HCT116 (cell line): Measurements from ENCODE around the gene UBE2L5. TPM values are rescaled to one million over a fixed set of nuclear protein-coding genes. Genes with fewer than 3 reads are reported as not detected.

Experiments
- ATAC-seq: fragments of 200-7000 bp; cut with Tn5 transposase; 2 replicates; pipeline ENCODE4 v1.9.1; 2020; ENCODE audit warnings: mild to moderate bottlenecking, moderate library complexity
- BruUV-seq: library from RNA; stranded (reverse); fragments of 400-500 nt; replicated peaks from 2 replicates; lab custom pipeline; 2021; lab: Mats Ljungman, UMichigan
- CTCF ChIA-PET: fragments of 300-600 bp; sonication (Branson Sonifier 250); formaldehyde crosslinking; loops from one replicate; lab custom pipeline; 2021; ENCODE audit warnings: antibody characterized with exemption; lab: Charles Lee
- POLR2A ChIA-PET: fragments of 300-600, 350-600 bp; sonication (Branson Sonifier 250); formaldehyde crosslinking; loops from one replicate; lab custom pipeline; 2021; ENCODE audit warnings: antibody characterized with exemption; lab: Charles Lee
- RAD21 ChIA-PET, 2 experiments: fragments of 300-600 bp; sonication (Branson Sonifier 250); formaldehyde crosslinking; loops; one replicate each; lab custom pipeline; 2023; ENCODE audit warnings: low total read pairs in 2 of 2; ENCODE audit not compliant: uncharacterized antibody in 2 of 2, unreplicated experiment in 2 of 2, low non-redundant PET in 1 of 2; lab: Charles Lee
- DNase-seq: peaks from one replicate; pipeline ENCODE4 v3.0.0-alpha.2; 2010; ENCODE audit warnings: low read depth, low spot score
- H2AFZ ChIP-seq: fragments of 200-600 bp; shearing (Covaris generic), sonication (generic); 2 replicates; pipeline ENCODE4 v1.6.1; 2017; ENCODE audit warnings: low read depth, mixed run types, mixed read lengths, antibody characterized with exemption, low read length; ENCODE audit not compliant: poor library complexity, severe bottlenecking
- H3K27ac ChIP-seq: 2 replicates; pipeline ENCODE4 v1.5.1; 2012; ENCODE audit warnings: low read depth, low read length
- H3K27me3 ChIP-seq: fragments of 200-600 bp; sonication (generic); 2 replicates; pipeline ENCODE4 v1.6.1; 2016; ENCODE audit warnings: mixed run types, low read length, mixed read lengths; ENCODE audit not compliant: insufficient read depth
- H3K36me3 ChIP-seq, 2 experiments: fragments of 200-500 bp in 1 of 2; fragments of 200-600 bp in 1 of 2; sonication (Bioruptor generic) in 1 of 2; sonication (generic) in 1 of 2; 2 replicates each; pipeline versions ENCODE4 v1.5.1 to v1.6.1; 2014 to 2016; ENCODE audit warnings: low read length in 2 of 2, inconsistent platforms in 1 of 2, mixed read lengths in 1 of 2, mixed run types in 1 of 2; ENCODE audit not compliant: insufficient read depth in 2 of 2, control insufficient read depth in 1 of 2
- H3K4me1 ChIP-seq, 2 experiments: fragments of 200-600 bp in 1 of 2; sonication (generic) in 1 of 2; 2 replicates each; pipeline versions ENCODE4 v1.5.1 to v1.6.1; 2012 to 2017; ENCODE audit warnings: low read length in 2 of 2, inconsistent platforms in 1 of 2, mild to moderate bottlenecking in 1 of 2, mixed read lengths in 1 of 2, mixed run types in 1 of 2, moderate library complexity in 1 of 2; ENCODE audit not compliant: insufficient read depth in 2 of 2, control insufficient read depth in 1 of 2
- H3K4me2 ChIP-seq: fragments of 200-600 bp; sonication (generic); 2 replicates; pipeline ENCODE4 v1.6.1; 2017; ENCODE audit warnings: mixed run types, low read length, mixed read lengths
- H3K4me3 ChIP-seq, 2 experiments: fragments of 200-600 bp in 1 of 2; sonication (generic) in 1 of 2; replicated peaks in 1 of 2; 2 replicates each; pipeline ENCODE4 v1.5.1; 2011 to 2016; ENCODE audit warnings: low read length in 2 of 2, control low read depth in 1 of 2, low read depth in 1 of 2, mild to moderate bottlenecking in 1 of 2, mixed read lengths in 1 of 2, mixed run types in 1 of 2
- H3K79me2 ChIP-seq: fragments of 200-600 bp; sonication (generic); 2 replicates; pipeline ENCODE4 v1.6.1; 2017; ENCODE audit warnings: mild to moderate bottlenecking, mixed run types, low read length, moderate library complexity, mixed read lengths; ENCODE audit not compliant: insufficient read depth
- H3K9ac ChIP-seq: fragments of 200-600 bp; sonication (generic); 2 replicates; pipeline ENCODE4 v1.6.1; 2016; ENCODE audit warnings: low read length, mixed read lengths
- H3K9me2 ChIP-seq: fragments of 200-600 bp; sonication (generic), shearing (Covaris generic); 2 replicates; pipeline ENCODE4 v1.6.1; 2017; ENCODE audit warnings: mixed run types, mild to moderate bottlenecking, moderate library complexity; ENCODE audit not compliant: insufficient read depth
- H3K9me3 ChIP-seq, 2 experiments: fragments of 200-500 bp in 1 of 2; fragments of 200-600 bp in 1 of 2; sonication (Bioruptor generic) in 1 of 2; sonication (generic) in 1 of 2; 2 replicates each; pipeline ENCODE4 v1.6.1; 2014 to 2017; ENCODE audit warnings: low read length in 2 of 2, mixed read lengths in 2 of 2, inconsistent platforms in 1 of 2, low read depth in 1 of 2, mild to moderate bottlenecking in 1 of 2, mixed run types in 1 of 2, moderate library complexity in 1 of 2; ENCODE audit not compliant: control insufficient read depth in 1 of 2, insufficient read depth in 1 of 2
- H4K20me1 ChIP-seq: fragments of 200-600 bp; sonication (generic), shearing (Covaris generic); 2 replicates; pipeline ENCODE4 v1.6.1; 2017; ENCODE audit warnings: mixed run types, mild to moderate bottlenecking, moderate library complexity; ENCODE audit not compliant: insufficient read depth
- CBX3 ChIP-seq: IDR thresholded peaks from 2 replicates; pipeline ENCODE4 v1.6.1; 2012; ENCODE audit warnings: low read depth
- CEBPB ChIP-seq: IDR thresholded peaks from 2 replicates; pipeline ENCODE4 v1.6.1; 2012; ENCODE audit warnings: low read depth
- ELF1 ChIP-seq: IDR thresholded peaks from 2 replicates; pipeline ENCODE4 v1.6.1; 2012; ENCODE audit warnings: low read depth, borderline replicate concordance
- EZH2phosphoT487 ChIP-seq: fragments of 200-600 bp; IDR thresholded peaks from 2 replicates; pipeline ENCODE4 v1.6.1; 2018; ENCODE audit warnings: antibody characterized with exemption, borderline replicate concordance
- JUND ChIP-seq: IDR thresholded peaks from 2 replicates; pipeline ENCODE4 v1.6.1; 2012
- POLR2A ChIP-seq: IDR thresholded peaks from 2 replicates; pipeline ENCODE4 v1.7.0; 2011; ENCODE audit warnings: borderline replicate concordance; ENCODE audit not compliant: insufficient read depth, insufficient read length; ENCODE audit errors: extremely low read depth
- REST ChIP-seq: IDR thresholded peaks from 2 replicates; pipeline ENCODE4 v1.6.1; 2012; ENCODE audit warnings: low read depth
- SIN3A ChIP-seq: IDR thresholded peaks from 2 replicates; pipeline ENCODE4 v1.6.1; 2012; ENCODE audit warnings: low read depth
- SRF ChIP-seq: IDR thresholded peaks from 2 replicates; pipeline ENCODE4 v1.6.1; 2012; ENCODE audit warnings: low read depth
- TCF7L2 ChIP-seq: IDR thresholded peaks from 2 replicates; pipeline ENCODE4 v1.7.0; 2011; ENCODE audit warnings: borderline replicate concordance, inconsistent platforms; ENCODE audit not compliant: insufficient read depth, insufficient read length; ENCODE audit errors: extremely low read depth
- ZNF274 ChIP-seq: fragments of 200-500 bp; sonication (Bioruptor generic); IDR thresholded peaks from 2 replicates; pipeline ENCODE4 v1.6.1; 2014; ENCODE audit warnings: mild to moderate bottlenecking, low read depth, low read length, inconsistent platforms
- intact Hi-C: fragments of 100-400 bp; cut with micrococcal nuclease; formaldehyde crosslinking; loops from 2 replicates; pipeline ENCODE4 v1.10.0; 2022
- total RNA-seq: library from RNA; stranded (reverse); gene quantifications from one replicate; pipeline ENCODE4 v1.2.1, GENCODE V29; 2021; ENCODE audit not compliant: unreplicated experiment
- TF ChIP-seq, protein P1 (sequence below): IDR thresholded peaks from 2 replicates; pipeline ENCODE4 v1.6.1; 2011; ENCODE audit warnings: mild to moderate bottlenecking, low read length, moderate library complexity; ENCODE audit not compliant: insufficient replicate concordance; ENCODE audit errors: extremely low read depth

Gene UBE2L5
- total RNA-seq, 1 experiment from 2014 or later: 0.15 TPM

GRCh38 chr13:30431269-30431940, 9.1 kb downstream of the UBE2L5 start (continued):
- TF ChIP-seq REST (no peak), SIN3A (no peak), CBX3 (peak; percentile 87)

DNA sequence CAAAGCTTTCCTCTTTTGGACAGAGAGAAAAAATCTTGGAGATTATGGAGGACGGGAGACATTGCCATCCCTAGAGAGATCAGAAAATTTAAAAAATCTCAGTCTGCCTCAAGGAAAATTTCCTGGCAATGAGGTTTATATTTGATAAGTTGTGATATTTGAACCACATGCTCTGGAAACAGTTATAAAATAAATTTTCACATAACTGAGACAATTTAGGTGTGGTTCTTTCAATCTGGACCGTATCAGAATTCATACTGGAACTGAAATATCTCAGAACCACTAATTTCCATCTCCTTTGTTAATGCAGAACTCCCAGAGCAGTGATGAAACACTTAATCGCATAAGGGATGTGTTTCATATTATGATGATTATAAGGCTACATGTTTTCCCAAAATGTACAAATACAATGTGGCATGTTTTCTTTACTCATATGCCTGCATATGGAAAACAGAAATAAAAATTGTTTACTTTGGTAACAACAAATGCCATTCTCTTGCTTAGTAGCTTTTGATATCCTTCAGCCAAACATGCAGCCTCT, 13.7 kb downstream of the UBE2L5 start:
- Histone ChIP-seq H3K27ac (no peak overlapping the region), H3K9ac (no peak overlapping the region), H4K20me1 (no peaks in the 10 kb centered on the region), H3K27me3 (no peaks in the 10 kb centered on the region), H3K36me3 (no peaks in the 10 kb centered on the region), H3K9me3 (no peaks in the 10 kb centered on the region), H3K4me1 (peaks cover 11 to 21% of the 10 kb centered on the region in 2 experiments), H3K79me2 (no peaks in the 10 kb centered on the region), H3K4me3 (no peak overlapping the region), H3K4me2 (no peak overlapping the region), H2AFZ (no peak overlapping the region), H3K9me2 (no peaks in the 10 kb centered on the region)
- ChIA-PET CTCF (no interaction called here), POLR2A (no interaction called here), RAD21 (no interaction called here)
- BruUV-seq: no TSS peak
- intact Hi-C loops: no loop called here
- TF ChIP-seq POLR2A (no peak), SRF (no peak), TCF7L2 (no peak), JUND (no peak), ZNF274 (no peak), ELF1 (no peak), EZH2phosphoT487 (no peak), CEBPB (no peak)
- TF ChIP-seq, protein P1, sequence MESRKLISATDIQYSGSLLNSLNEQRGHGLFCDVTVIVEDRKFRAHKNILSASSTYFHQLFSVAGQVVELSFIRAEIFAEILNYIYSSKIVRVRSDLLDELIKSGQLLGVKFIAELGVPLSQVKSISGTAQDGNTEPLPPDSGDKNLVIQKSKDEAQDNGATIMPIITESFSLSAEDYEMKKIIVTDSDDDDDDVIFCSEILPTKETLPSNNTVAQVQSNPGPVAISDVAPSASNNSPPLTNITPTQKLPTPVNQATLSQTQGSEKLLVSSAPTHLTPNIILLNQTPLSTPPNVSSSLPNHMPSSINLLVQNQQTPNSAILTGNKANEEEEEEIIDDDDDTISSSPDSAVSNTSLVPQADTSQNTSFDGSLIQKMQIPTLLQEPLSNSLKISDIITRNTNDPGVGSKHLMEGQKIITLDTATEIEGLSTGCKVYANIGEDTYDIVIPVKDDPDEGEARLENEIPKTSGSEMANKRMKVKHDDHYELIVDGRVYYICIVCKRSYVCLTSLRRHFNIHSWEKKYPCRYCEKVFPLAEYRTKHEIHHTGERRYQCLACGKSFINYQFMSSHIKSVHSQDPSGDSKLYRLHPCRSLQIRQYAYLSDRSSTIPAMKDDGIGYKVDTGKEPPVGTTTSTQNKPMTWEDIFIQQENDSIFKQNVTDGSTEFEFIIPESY: no peak
- DNase-seq (no peak), ATAC-seq (no peak)
